ENCODE measurements around the gene STK40. TPM values are rescaled to one million over a fixed set of nuclear protein-coding genes. Genes with fewer than 3 reads are reported as not detected.

Gene STK40
- total RNA-seq, 1 donor from 2014 or later, result 17.6 TPM

GRCh38 chr1:36391271-36391670 is 5.5 kb upstream of the STK40 start:
- TF ChIP-seq, protein P1, sequence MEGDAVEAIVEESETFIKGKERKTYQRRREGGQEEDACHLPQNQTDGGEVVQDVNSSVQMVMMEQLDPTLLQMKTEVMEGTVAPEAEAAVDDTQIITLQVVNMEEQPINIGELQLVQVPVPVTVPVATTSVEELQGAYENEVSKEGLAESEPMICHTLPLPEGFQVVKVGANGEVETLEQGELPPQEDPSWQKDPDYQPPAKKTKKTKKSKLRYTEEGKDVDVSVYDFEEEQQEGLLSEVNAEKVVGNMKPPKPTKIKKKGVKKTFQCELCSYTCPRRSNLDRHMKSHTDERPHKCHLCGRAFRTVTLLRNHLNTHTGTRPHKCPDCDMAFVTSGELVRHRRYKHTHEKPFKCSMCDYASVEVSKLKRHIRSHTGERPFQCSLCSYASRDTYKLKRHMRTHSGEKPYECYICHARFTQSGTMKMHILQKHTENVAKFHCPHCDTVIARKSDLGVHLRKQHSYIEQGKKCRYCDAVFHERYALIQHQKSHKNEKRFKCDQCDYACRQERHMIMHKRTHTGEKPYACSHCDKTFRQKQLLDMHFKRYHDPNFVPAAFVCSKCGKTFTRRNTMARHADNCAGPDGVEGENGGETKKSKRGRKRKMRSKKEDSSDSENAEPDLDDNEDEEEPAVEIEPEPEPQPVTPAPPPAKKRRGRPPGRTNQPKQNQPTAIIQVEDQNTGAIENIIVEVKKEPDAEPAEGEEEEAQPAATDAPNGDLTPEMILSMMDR (conservative IDR thresholded peaks at IDR 0.05; ENCODE audit: low read depth, low read length), result no peak
- no peak overlapping the region for H3K4me3 ChIP-seq (ENCODE audit: low read depth, low read length)
- DNase-seq (ENCODE audit: low read depth), result no peak

DNA sequence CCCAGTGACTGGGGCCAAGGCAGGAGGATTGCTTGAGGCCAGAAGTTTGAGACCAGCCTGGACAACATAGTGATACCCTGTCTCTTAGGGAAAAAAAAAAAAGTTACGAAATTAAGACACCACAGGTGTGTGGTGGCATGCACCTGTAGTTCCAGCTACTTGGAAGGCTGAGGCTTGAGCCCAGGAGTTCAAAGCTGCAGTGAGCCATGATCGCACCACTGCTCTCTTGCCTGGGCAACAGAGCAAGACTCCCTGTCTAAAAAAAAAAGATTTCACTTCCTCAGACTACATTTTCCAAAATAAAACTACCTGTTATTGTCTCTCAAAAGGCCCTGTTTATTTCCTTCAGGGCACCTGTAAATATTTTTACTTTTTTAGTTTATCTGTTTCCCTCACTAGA is 4.7 kb upstream of the STK40 start:
- TF ChIP-seq, protein P1 (conservative IDR thresholded peaks at IDR 0.05; ENCODE audit: low read depth, low read length), result no peak
- no peak for DNase-seq (ENCODE audit: low read depth)
- H3K4me3 ChIP-seq (ENCODE audit: low read depth, low read length), result no peak overlapping the region

- TF ChIP-seq, protein P1 (conservative IDR thresholded peaks at IDR 0.05; ENCODE audit: low read depth, low read length), result no peak
- no peak for DNase-seq (ENCODE audit: low read depth)
- H3K4me3 ChIP-seq (ENCODE audit: low read depth, low read length), result no peak overlapping the region
Observed at GRCh38 chr1:36389999-36390398, 4.3 kb upstream of the STK40 start.

- TF ChIP-seq, protein P1 (conservative IDR thresholded peaks at IDR 0.05; ENCODE audit: low read depth, low read length), result no peak
- no peak overlapping the region for H3K4me3 ChIP-seq (ENCODE audit: low read depth, low read length)
- no peak for DNase-seq (ENCODE audit: low read depth)
Observed at GRCh38 chr1:36389261-36389660, 3.5 kb upstream of the STK40 start.

GRCh38 chr1:36387141-36387949 is 1.6 kb upstream of the STK40 start:
- DNase-seq (ENCODE audit: low read depth), result peak; percentile 58

DNA sequence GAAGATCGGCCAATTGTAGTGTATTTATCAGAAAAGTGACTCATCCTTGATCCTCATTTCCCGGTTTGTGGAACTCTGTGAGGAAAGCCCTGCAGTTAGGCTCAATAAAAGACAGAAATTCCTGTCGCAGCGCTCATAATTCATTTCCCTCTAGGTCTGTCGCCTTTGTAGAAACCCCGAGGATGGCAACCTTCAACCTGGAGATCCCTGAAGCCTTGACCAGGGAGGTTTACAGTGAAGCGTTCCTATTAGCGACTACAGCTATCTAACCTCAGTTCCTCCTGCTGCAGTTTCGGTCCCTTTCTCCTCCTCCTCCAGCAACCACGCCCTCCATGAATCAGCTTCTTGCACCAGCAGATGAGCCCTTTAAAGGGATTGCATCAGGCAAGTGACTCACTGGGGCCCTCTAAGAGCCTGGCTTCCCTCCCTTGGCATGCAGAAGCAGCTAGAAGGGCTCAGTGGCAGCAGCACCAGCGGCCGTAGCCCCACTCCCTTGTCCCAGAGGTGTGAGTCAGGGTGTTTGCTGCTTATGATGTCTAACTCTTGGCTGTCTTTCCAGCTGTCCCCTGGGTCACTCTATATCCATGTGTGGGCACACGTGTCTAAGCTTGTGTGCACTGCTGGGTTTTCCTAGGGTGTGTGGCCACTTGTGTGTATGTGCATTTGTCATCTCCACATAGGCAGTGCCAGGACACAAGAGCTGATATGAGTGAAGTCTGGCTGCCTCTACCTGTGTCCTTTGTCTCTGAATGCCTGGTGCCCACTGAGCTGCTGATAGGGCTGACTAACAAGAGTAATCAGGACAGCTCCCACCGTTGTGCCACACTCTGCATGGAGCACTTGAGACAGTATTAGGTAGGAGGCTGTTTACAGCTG is 779 bp upstream of the STK40 start:
- H3K4me3 ChIP-seq (ENCODE audit: low read depth, low read length), result peak overlapping the region; percentile 68
- TF ChIP-seq, protein P1 (conservative IDR thresholded peaks at IDR 0.05; ENCODE audit: low read depth, low read length), result no peak
- peak; percentile 98 for DNase-seq (ENCODE audit: low read depth)

More at GRCh38 chr1:36387141-36387949, 1.6 kb upstream of the STK40 start:
- H3K4me3 ChIP-seq (ENCODE audit: low read depth, low read length), result peak overlapping the region; percentile 8
- TF ChIP-seq, protein P1 (conservative IDR thresholded peaks at IDR 0.05; ENCODE audit: low read depth, low read length), result no peak

All from epithelial cell of proximal tubule (primary cell).